GM12875 (cell line): ENCODE data around the gene HOXC4.

Experiments
- H3K4me3 ChIP-seq: one replicate; pipeline ENCODE4 v1.5.1; 2011; ENCODE audit warnings: low read depth, low read length, control low read depth
- CTCF ChIP-seq: IDR thresholded peaks from 2 replicates; pipeline ENCODE4 v1.5.1; 2011; ENCODE audit warnings: low read depth, mild to moderate bottlenecking, control low read depth, inconsistent platforms, low read length, moderate library complexity, borderline replicate concordance; ENCODE audit not compliant: insufficient read depth

Gene HOXC4

GRCh38 chr12:54032086-54032619 is 21.5 kb upstream of the HOXC4 start:
- no peak for TF ChIP-seq CTCF
- H3K4me3 ChIP-seq, result no peak overlapping the region

- no peak within 1 kb of the TSS for H3K4me3 ChIP-seq
- peak; percentile 94 for TF ChIP-seq CTCF
Measured at GRCh38 chr12:54032627-54033100, 21.0 kb upstream of the HOXC4 start, which contains the start of gene HOXC5. Gene HOXC5 (plus strand): TSS chr12:54033050. CDS start chr12:54033123, 73 bp downstream.

GRCh38 chr12:54033106-54033979 is 20.3 kb upstream of the HOXC4 start:
- no peak overlapping the region for H3K4me3 ChIP-seq

GRCh38 chr12:54033980-54034784 is 19.5 kb upstream of the HOXC4 start:
- H3K4me3 ChIP-seq, result no peak overlapping the region
- TF ChIP-seq CTCF, result no peak

More at GRCh38 chr12:54033106-54033979, 20.3 kb upstream of the HOXC4 start:
- no peak for TF ChIP-seq CTCF

- TF ChIP-seq CTCF, result no peak
- no peak overlapping the region for H3K4me3 ChIP-seq
Measured at GRCh38 chr12:54034785-54035310, 18.8 kb upstream of the HOXC4 start.

- no peak overlapping the region for H3K4me3 ChIP-seq
- no peak for TF ChIP-seq CTCF
Measured at GRCh38 chr12:54035568-54036264, 17.9 kb upstream of the HOXC4 start.
